ENCODE data around the gene FAM118B.

Gene FAM118B

GRCh38 chr11:126186025-126186698 lies 25.4 kb upstream of the FAM118B start:
- no peak for DNase-seq

- no peak for DNase-seq
Measured at GRCh38 chr11:126186708-126187529, 24.7 kb upstream of the FAM118B start.

- no peak for DNase-seq
Measured at GRCh38 chr11:126188332-126189108, 23.1 kb upstream of the FAM118B start.

- DNase-seq = no peak
Measured at GRCh38 chr11:126189109-126189929, 22.3 kb upstream of the FAM118B start.

- DNase-seq = no peak
Measured at GRCh38 chr11:126190792-126191191, 20.8 kb upstream of the FAM118B start.

- DNase-seq = no peak
Measured at GRCh38 chr11:126191379-126192073, 20.1 kb upstream of the FAM118B start.

- DNase-seq = no peak
Measured at GRCh38 chr11:126192361-126192760, 19.2 kb upstream of the FAM118B start.

- no peak for DNase-seq
Measured at GRCh38 chr11:126193038-126193478, 18.5 kb upstream of the FAM118B start.

GRCh38 chr11:126194121-126194543 lies 17.4 kb upstream of the FAM118B start:
- DNase-seq = peak in 16 of 56 donors; percentile 2 to 67 (median 20)

- DNase-seq = no peak
Measured at GRCh38 chr11:126195119-126195518, 16.5 kb upstream of the FAM118B start.

- DNase-seq = no peak
Measured at GRCh38 chr11:126197277-126197939, 14.2 kb upstream of the FAM118B start.

- peak in 1 of 56 donors; percentile 20 for DNase-seq
Measured at GRCh38 chr11:126198648-126199047, 12.9 kb upstream of the FAM118B start.

- DNase-seq = peak in 1 of 56 donors; percentile 16
Measured at GRCh38 chr11:126202646-126203359, 8.8 kb upstream of the FAM118B start.

- no peak for DNase-seq
Measured at GRCh38 chr11:126205359-126205758, 6.2 kb upstream of the FAM118B start.

- no peak for DNase-seq
Measured at GRCh38 chr11:126207896-126208295, 3.7 kb upstream of the FAM118B start.

GRCh38 chr11:126210871-126211235 lies 729 bp upstream of the FAM118B start:
- DNase-seq = peak in 1 of 56 donors; percentile 67

GRCh38 chr11:126212089-126212660 lies 593 bp downstream of the FAM118B start:
- DNase-seq = no peak

GRCh38 chr11:126214441-126214840 lies 2.9 kb downstream of the FAM118B start:
- DNase-seq = no peak

GRCh38 chr11:126214841-126215240 lies 3.3 kb downstream of the FAM118B start:
- DNase-seq = no peak
